WERI-Rb-1 (cell line): ENCODE measurements around the gene HMX2.

Source experiments
- DNase-seq: peaks from one replicate; pipeline ENCODE4 v3.0.0-alpha.2; 2020
- H3K27ac ChIP-seq: fragments of 250-450 bp; sonication (Bioruptor Pico); 2 replicates; pipeline ENCODE4 v1.5.1; 2020; ENCODE audit warnings: mild to moderate bottlenecking, moderate library complexity
- H3K27me3 ChIP-seq: fragments of 250-450 bp; sonication (Bioruptor Pico); 2 replicates; pipeline ENCODE4 v1.5.1; 2021; ENCODE audit warnings: mild to moderate bottlenecking, low read depth, moderate library complexity; ENCODE audit not compliant: insufficient read depth, severe bottlenecking
- H3K36me3 ChIP-seq: fragments of 250-450 bp; sonication (Bioruptor Pico); 2 replicates; pipeline ENCODE4 v1.5.1; 2020; ENCODE audit warnings: mild to moderate bottlenecking, moderate library complexity
- H3K4me3 ChIP-seq: 2 replicates; pipeline ENCODE4 v1.5.1; 2011; ENCODE audit warnings: low read depth, mild to moderate bottlenecking, control low read depth, low read length
- H3K9me3 ChIP-seq: fragments of 250-450 bp; sonication (Bioruptor Pico); 2 replicates; pipeline ENCODE4 v1.5.1; 2021; ENCODE audit warnings: mild to moderate bottlenecking, moderate library complexity; ENCODE audit not compliant: severe bottlenecking
- CTCF ChIP-seq: IDR thresholded peaks from 2 replicates; pipeline ENCODE4 v1.5.1; 2011; ENCODE audit warnings: low read depth, mild to moderate bottlenecking, control low read depth, inconsistent platforms, low read length

The HMX2 gene

GRCh38 chr10:123147635-123148413, at the start of gene HMX2:
HMX2 (plus strand) TSS chr10:123148136; CDS start chr10:123148379, 243 bp downstream.
- peaks cover 100% of the 10 kb centered on the region for H3K27me3 ChIP-seq
- no peaks in the 10 kb centered on the region for H3K9me3 ChIP-seq
- no peak for DNase-seq
- H3K36me3 ChIP-seq, result no peaks in the 10 kb centered on the region
- H3K4me3 ChIP-seq, result peak within 1 kb of the TSS; percentile 34
- 0 out of 2 replicates have a peak, but pooled peaks have one; percentile 16 for TF ChIP-seq CTCF
- H3K27ac ChIP-seq, result no peak within 1 kb of the TSS

GRCh38 chr10:123100030-123100762, 47.7 kb upstream of the HMX2 start:
- Histone ChIP-seq H3K9me3 (no peaks in the 10 kb centered on the region), H3K27me3 (peaks cover 76% of the 10 kb centered on the region), H3K36me3 (no peaks in the 10 kb centered on the region), H3K27ac (no peak overlapping the region), H3K4me3 (no peak overlapping the region)
- DNase-seq, result no peak
- TF ChIP-seq CTCF, result no peak

- Histone ChIP-seq H3K27me3 (peaks cover 77% of the 10 kb centered on the region), H3K27ac (no peak overlapping the region), H3K36me3 (no peaks in the 10 kb centered on the region), H3K9me3 (no peaks in the 10 kb centered on the region), H3K4me3 (no peak overlapping the region)
- DNase-seq, result no peak
- TF ChIP-seq CTCF, result no peak
Observed at GRCh38 chr10:123101872-123102271, 46.1 kb upstream of the HMX2 start.

GRCh38 chr10:123102673-123103072, 45.3 kb upstream of the HMX2 start:
- DNase-seq, result no peak

GRCh38 chr10:123103944-123104343, 44.0 kb upstream of the HMX2 start:
- DNase-seq, result no peak
- peaks cover 77% of the 10 kb centered on the region for H3K27me3 ChIP-seq
- H3K4me3 ChIP-seq, result no peak overlapping the region
- no peak for TF ChIP-seq CTCF
- no peaks in the 10 kb centered on the region for H3K9me3 ChIP-seq
- no peak overlapping the region for H3K27ac ChIP-seq
- H3K36me3 ChIP-seq, result no peaks in the 10 kb centered on the region

More at GRCh38 chr10:123102673-123103072, 45.3 kb upstream of the HMX2 start:
- Histone ChIP-seq H3K27ac (no peak overlapping the region), H3K9me3 (no peaks in the 10 kb centered on the region), H3K36me3 (no peaks in the 10 kb centered on the region), H3K4me3 (no peak overlapping the region), H3K27me3 (peaks cover 77% of the 10 kb centered on the region)
- no peak for TF ChIP-seq CTCF
